OCI-LY7 (cell line): ENCODE data around the gene SIGLEC9. TPM values are rescaled to one million over a fixed set of nuclear protein-coding genes. Genes with fewer than 3 reads are reported as not detected.
A peak's percentile ranks its signal among the peaks of the same experiment; 100 is the strongest.

Experiments
- BruUV-seq: library from RNA; stranded (reverse); fragments of 400-500 nt; replicated peaks from 2 replicates; lab custom pipeline; 2021; lab: Mats Ljungman, UMichigan
- CTCF ChIA-PET: fragments of 300-600 bp; sonication (Branson Sonifier 250); formaldehyde crosslinking; loops from one replicate; lab custom pipeline; 2022; ENCODE audit warnings: antibody characterized with exemption; ENCODE audit not compliant: unreplicated experiment; lab: Charles Lee
- POLR2A ChIA-PET: fragments of 300-600 bp; sonication (Branson Sonifier 250); formaldehyde crosslinking; loops from one replicate; lab custom pipeline; 2022; ENCODE audit warnings: antibody characterized with exemption; lab: Charles Lee
- DNase-seq: peaks from one replicate; pipeline ENCODE4 v3.0.0-alpha.2; 2015; ENCODE audit warnings: low spot score
- H2AFZ ChIP-seq: fragments of 200-600 bp; sonication (generic), shearing (Covaris generic); 2 replicates; pipeline ENCODE4 v1.6.1; 2014; ENCODE audit warnings: mild to moderate bottlenecking, antibody characterized with exemption, low read length, moderate library complexity
- H3K27ac ChIP-seq: fragments of 200-600 bp; sonication (generic); 2 replicates; pipeline ENCODE4 v1.5.1; 2014; ENCODE audit warnings: mixed run types, low read depth, mild to moderate bottlenecking, moderate library complexity, low read length, inconsistent platforms; ENCODE audit not compliant: poor library complexity, severe bottlenecking
- H3K36me3 ChIP-seq: fragments of 200-600 bp; sonication (generic); 2 replicates; pipeline ENCODE4 v1.6.1; 2014; ENCODE audit warnings: mild to moderate bottlenecking, antibody characterized with exemption, low read length, moderate library complexity, mixed read lengths; ENCODE audit not compliant: insufficient read depth
- H3K4me1 ChIP-seq: fragments of 200-600 bp; sonication (generic); 2 replicates; pipeline ENCODE4 v1.5.1; 2014; ENCODE audit warnings: mild to moderate bottlenecking, low read length; ENCODE audit not compliant: insufficient read depth, poor library complexity, severe bottlenecking
- H3K4me2 ChIP-seq: fragments of 200-600 bp; sonication (generic); 2 replicates; pipeline ENCODE4 v1.6.1; 2014; ENCODE audit warnings: mild to moderate bottlenecking, low read length
- H3K4me3 ChIP-seq: fragments of 200-600 bp; sonication (generic); 2 replicates; pipeline ENCODE4 v1.5.1; 2014; ENCODE audit warnings: mild to moderate bottlenecking, low read depth, low read length; ENCODE audit not compliant: poor library complexity, severe bottlenecking
- H3K79me2 ChIP-seq: fragments of 200-600 bp; sonication (generic); 2 replicates; pipeline ENCODE4 v1.6.1; 2016; ENCODE audit warnings: low read depth, mild to moderate bottlenecking, low read length, moderate library complexity, mixed read lengths; ENCODE audit not compliant: insufficient read depth
- H3K9me2 ChIP-seq: fragments of 200-600 bp; sonication (generic); 2 replicates; pipeline ENCODE4 v1.6.1; 2016; ENCODE audit warnings: mild to moderate bottlenecking, low read length, mixed read lengths; ENCODE audit not compliant: insufficient read depth
- H3K9me3 ChIP-seq: fragments of 200-600 bp; sonication (generic); 2 replicates; pipeline ENCODE4 v1.6.1; 2014; ENCODE audit warnings: mild to moderate bottlenecking, mixed run types, low read length, mixed read lengths
- H4K20me1 ChIP-seq: fragments of 200-600 bp; sonication (generic); 2 replicates; pipeline ENCODE4 v1.6.1; 2014; ENCODE audit warnings: mild to moderate bottlenecking, antibody characterized with exemption, low read length, moderate library complexity, mixed read lengths; ENCODE audit not compliant: insufficient read depth
- CTCF ChIP-seq: fragments of 200-600 bp; sonication (generic); conservative IDR thresholded peaks from 2 replicates; pipeline ENCODE4 v1.5.1; 2014; ENCODE audit warnings: mild to moderate bottlenecking, antibody characterized with exemption, low read length, moderate library complexity, mixed read lengths
- EZH2phosphoT487 ChIP-seq: fragments of 200-600 bp; sonication (generic); IDR thresholded peaks from 2 replicates; pipeline ENCODE4 v1.6.1; 2018; ENCODE audit warnings: low read depth, borderline replicate concordance, mild to moderate bottlenecking, mixed run types, antibody characterized with exemption, low read length, moderate library complexity, mixed read lengths
- intact Hi-C: fragments of 100-400 bp; cut with micrococcal nuclease; formaldehyde crosslinking; loops from one replicate; pipeline ENCODE4 v1.10.0; 2022; ENCODE audit not compliant: unreplicated experiment
- total RNA-seq, 2 experiments: library from RNA; depleted of rRNA in 1 of 2; stranded (reverse); fragments of >200 nt in 1 of 2; shearing (Covaris generic) in 1 of 2; gene quantifications; 2 replicates each; pipeline ENCODE4 v1.2.3, GENCODE V29; 2014 to 2022

Gene SIGLEC9
- total RNA-seq, 2 experiments from 2014 or later = not detected

- H3K4me2 ChIP-seq = no peak overlapping the region
- BruUV-seq = no TSS peak
- no peaks in the 10 kb centered on the region for H3K79me2 ChIP-seq
- TF ChIP-seq CTCF = no peak
- no peaks in the 10 kb centered on the region for H3K9me2 ChIP-seq
- no peak for DNase-seq
- H3K4me3 ChIP-seq = no peak overlapping the region
- ChIA-PET CTCF (no interaction called here), POLR2A (no interaction called here)
- no peaks in the 10 kb centered on the region for H3K36me3 ChIP-seq
- H3K9me3 ChIP-seq = no peaks in the 10 kb centered on the region
- intact Hi-C loops = no loop called here
- peaks cover 23% of the 10 kb centered on the region for H3K4me1 ChIP-seq
- H2AFZ ChIP-seq = peak overlapping the region; percentile 9; the same call in 1 of the 2 replicates
- no peak overlapping the region for H3K27ac ChIP-seq
- no peaks in the 10 kb centered on the region for H4K20me1 ChIP-seq
Measured at GRCh38 chr19:51124216-51124615, 490 bp upstream of the SIGLEC9 start.

DNA sequence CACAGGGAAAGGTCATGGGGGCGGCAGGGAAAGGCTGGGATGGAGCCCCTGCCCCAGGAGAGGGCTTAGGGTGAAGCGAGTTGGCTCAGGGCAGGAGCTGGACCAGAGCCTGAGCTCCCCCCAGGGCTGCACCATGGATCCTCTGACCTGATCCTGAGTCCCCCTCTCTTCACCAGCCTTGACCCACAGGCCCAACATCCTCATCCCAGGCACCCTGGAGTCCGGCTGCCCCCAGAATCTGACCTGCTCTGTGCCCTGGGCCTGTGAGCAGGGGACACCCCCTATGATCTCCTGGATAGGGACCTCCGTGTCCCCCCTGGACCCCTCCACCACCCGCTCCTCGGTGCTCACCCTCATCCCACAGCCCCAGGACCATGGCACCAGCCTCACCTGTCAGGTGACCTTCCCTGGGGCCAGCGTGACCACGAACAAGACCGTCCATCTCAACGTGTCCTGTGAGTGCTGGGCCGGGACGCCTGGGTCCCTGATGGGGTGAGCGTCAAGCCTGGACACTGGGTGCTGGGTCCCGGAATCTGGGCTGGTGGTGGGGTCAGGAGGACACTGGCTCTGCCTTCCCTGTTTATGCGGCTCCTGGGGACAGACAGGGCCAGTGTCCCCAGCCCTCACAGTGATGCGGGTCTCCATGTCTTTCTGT, 842 bp downstream of the SIGLEC9 start:
- ChIA-PET CTCF (no interaction called here), POLR2A (no interaction called here)
- H3K36me3 ChIP-seq = no peaks in the 10 kb centered on the region
- H3K4me3 ChIP-seq = no peak overlapping the region
- TF ChIP-seq EZH2phosphoT487 (no peak), CTCF (no peak)
- intact Hi-C loops = no loop called here
- DNase-seq = no peak
- no peaks in the 10 kb centered on the region for H3K9me3 ChIP-seq
- H3K4me1 ChIP-seq = peaks cover 23% of the 10 kb centered on the region
- H3K4me2 ChIP-seq = no peak overlapping the region
- no peak overlapping the region for H2AFZ ChIP-seq
- H3K79me2 ChIP-seq = no peaks in the 10 kb centered on the region
- no peaks in the 10 kb centered on the region for H4K20me1 ChIP-seq
- no peaks in the 10 kb centered on the region for H3K9me2 ChIP-seq
- BruUV-seq = no TSS peak
- no peak overlapping the region for H3K27ac ChIP-seq

- H3K9me2 ChIP-seq = no peaks in the 10 kb centered on the region
- no peak overlapping the region for H3K27ac ChIP-seq
- POLR2A ChIA-PET = interaction anchor here (0.6 kb wide), 1 partner anchor 1109 kb away, joined by 3 read pairs; no protein-coding TSS in a partner anchor
- TF ChIP-seq EZH2phosphoT487 (no peak), CTCF (no peak)
- BruUV-seq = no TSS peak
- no peaks in the 10 kb centered on the region for H3K79me2 ChIP-seq
- no peak overlapping the region for H3K4me3 ChIP-seq
- no peaks in the 10 kb centered on the region for H3K9me3 ChIP-seq
- DNase-seq = no peak
- CTCF ChIA-PET = no interaction called here
- peaks cover 23% of the 10 kb centered on the region for H3K4me1 ChIP-seq
- intact Hi-C loops = no loop called here
- no peaks in the 10 kb centered on the region for H3K36me3 ChIP-seq
- no peak overlapping the region for H2AFZ ChIP-seq
- no peak overlapping the region for H3K4me2 ChIP-seq
- H4K20me1 ChIP-seq = no peaks in the 10 kb centered on the region
Measured at GRCh38 chr19:51127032-51127431, 2.3 kb downstream of the SIGLEC9 start.
